ENCODE measurements around the gene FARS2.

DNA sequence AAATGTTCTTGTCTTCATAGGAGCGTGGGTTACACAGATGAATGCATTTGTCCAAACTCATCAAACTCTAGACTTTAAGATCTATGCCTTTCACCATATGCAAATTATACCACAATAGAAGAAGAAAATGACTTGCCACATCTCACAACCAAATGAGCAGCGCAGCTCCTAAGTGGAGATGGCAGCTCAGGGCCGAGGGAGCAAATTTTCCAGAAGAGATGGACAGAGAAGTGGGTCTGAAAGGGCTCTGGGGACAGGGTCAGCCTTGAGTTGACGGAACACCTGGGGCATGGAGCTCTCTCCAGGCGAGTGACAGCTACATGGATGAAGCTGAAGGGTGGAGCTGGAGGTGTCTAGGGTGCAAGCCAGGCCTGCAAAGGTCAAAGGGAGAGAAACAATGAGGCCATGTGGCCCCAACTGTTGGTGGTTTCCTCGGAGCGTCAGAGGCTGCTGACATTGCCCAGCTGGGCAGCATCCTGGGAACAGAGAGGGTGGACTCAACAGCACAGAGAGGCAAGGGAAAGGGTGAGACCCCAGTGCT is 517.1 kb downstream of the FARS2 start:
- TF ChIP-seq, protein P1, sequence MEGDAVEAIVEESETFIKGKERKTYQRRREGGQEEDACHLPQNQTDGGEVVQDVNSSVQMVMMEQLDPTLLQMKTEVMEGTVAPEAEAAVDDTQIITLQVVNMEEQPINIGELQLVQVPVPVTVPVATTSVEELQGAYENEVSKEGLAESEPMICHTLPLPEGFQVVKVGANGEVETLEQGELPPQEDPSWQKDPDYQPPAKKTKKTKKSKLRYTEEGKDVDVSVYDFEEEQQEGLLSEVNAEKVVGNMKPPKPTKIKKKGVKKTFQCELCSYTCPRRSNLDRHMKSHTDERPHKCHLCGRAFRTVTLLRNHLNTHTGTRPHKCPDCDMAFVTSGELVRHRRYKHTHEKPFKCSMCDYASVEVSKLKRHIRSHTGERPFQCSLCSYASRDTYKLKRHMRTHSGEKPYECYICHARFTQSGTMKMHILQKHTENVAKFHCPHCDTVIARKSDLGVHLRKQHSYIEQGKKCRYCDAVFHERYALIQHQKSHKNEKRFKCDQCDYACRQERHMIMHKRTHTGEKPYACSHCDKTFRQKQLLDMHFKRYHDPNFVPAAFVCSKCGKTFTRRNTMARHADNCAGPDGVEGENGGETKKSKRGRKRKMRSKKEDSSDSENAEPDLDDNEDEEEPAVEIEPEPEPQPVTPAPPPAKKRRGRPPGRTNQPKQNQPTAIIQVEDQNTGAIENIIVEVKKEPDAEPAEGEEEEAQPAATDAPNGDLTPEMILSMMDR (IDR thresholded peaks at IDR 0.05), result no peak
- no peak for TF ChIP-seq POLR2AphosphoS5 (IDR thresholded peaks at IDR 0.05; ENCODE audit: insufficient read depth in 1 of 2, low read depth in 1 of 2)

All from vagina (tissue), 2 donors.